ENCODE data around the gene SRRM5. TPM values are rescaled to one million over a fixed set of nuclear protein-coding genes. Genes with fewer than 3 reads are reported as not detected.

SRRM5 gene
- total RNA-seq, 5 donors from 2014 or later (not counting 1 experiment from before 2014, with no cell fraction given) = 0.55 to 1.6 (median 1.2) TPM

DNA sequence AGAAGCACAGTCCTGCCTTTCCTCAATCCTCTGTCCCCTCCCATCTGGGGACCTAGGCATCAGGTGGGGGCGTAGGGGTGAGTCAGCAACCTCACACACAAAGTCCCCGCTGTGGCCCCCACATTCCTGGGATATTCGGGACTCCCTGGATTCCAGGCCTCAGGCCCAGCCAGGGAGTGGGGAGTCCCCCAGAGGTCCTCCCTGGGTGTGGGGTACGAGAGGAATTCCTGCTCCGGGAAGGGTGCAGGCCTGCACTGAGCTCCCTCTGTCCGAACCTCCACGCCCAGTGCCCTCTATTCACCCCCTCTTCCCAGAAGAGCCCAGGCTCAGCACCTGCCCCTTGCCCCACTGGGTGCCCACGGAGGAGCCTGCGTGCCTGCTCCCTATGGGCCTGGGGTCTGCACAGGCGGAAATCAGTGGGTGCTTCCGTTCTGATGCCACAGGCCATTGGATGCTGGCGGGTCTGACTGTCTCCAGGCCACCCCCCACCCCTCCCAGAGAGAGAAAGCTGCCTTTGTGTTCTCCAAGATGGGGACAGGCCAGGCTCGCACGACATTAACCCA lies 24.3 kb downstream of the SRRM5 start:
- Mint-ChIP-seq H3K36me3 (no peaks in the 10 kb centered on the region), H3K4me3 (no peak overlapping the region), H3K27me3 (peaks cover 14 to 39% of the 10 kb centered on the region in 2 donors), H3K9me3 (no peaks in the 10 kb centered on the region), H3K27ac (no peak overlapping the region), H3K4me1 (peaks cover 9 to 16% (median 9%) of the 10 kb centered on the region in 3 donors)
- H3K4me3 ChIP-seq (ENCODE audit: control insufficient read depth in 1 of 2, extremely low read depth in 1 of 2, low read length in 1 of 2) = no peak overlapping the region
- no peaks in the 10 kb centered on the region for H3K36me3 ChIP-seq (ENCODE audit: control insufficient read depth in 2 of 2, extremely low read depth in 1 of 2, insufficient read depth in 1 of 2, low read length in 1 of 2)
- H3K9me3 ChIP-seq = no peaks in the 10 kb centered on the region
- ChIA-PET CTCF (no interaction called here), POLR2A (no interaction called here)
- H3K27me3 ChIP-seq (replicated peaks in 1 of 2; ENCODE audit: control insufficient read depth in 2 of 2, extremely low read depth in 1 of 2, insufficient read depth in 2 of 2, low read length in 1 of 2) = peaks cover 6 to 70% of the 10 kb centered on the region in 2 experiments
- no peak overlapping the region for H3K27ac ChIP-seq (ENCODE audit: low read length)
- DNase-seq = no peak
- 84% methylated on average over 8 of the region's 14 CpGs for WGBS (ENCODE audit: insufficient coverage)
- H3K4me1 ChIP-seq (ENCODE audit: control insufficient read depth in 1 of 2, extremely low read depth in 1 of 2, insufficient read depth in 2 of 2, low read length in 2 of 2) = peaks cover 9 to 20% of the 10 kb centered on the region in 2 experiments
- no peak for ATAC-seq (replicated peaks in 1 of 4)

DNA sequence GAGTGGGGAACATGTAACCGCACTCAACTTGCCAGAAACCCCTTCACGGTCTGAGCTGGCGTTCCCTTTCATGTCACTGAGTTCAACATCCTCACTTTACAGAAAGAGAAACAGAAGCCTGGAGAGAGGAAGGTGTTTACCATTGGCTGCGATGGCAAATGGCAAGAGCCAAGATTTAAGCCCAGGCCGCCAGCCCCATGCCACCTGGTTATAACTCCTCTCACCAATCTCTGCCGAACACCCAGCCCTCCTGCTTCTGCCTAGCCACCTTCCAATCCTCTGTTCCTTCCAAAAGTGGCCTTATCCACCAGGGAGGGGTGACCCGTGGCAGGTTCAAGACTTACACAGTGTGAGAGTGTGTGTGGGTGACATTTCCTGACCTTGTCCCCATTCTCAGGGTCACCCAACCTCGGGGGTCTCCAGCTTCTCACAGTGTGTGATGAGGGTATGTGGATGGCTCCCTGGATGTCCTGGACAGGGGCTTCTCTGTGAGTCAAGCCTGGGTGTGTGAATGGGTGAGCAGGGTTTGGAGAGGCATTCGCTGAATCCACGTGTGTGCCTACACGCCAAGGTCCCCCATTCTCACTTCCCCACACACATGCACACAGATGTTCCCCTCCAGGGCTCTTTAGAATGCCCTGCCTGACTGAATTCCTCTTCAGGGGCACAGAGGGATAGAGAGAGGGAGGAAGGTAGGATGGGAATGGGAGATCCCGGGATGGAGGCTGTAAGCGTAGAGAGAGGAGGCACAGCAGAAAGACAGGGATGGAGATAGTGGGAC lies 26.5 kb downstream of the SRRM5 start:
- peaks cover 9 to 20% of the 10 kb centered on the region in 2 experiments for H3K4me1 ChIP-seq (ENCODE audit: control insufficient read depth in 1 of 2, extremely low read depth in 1 of 2, insufficient read depth in 2 of 2, low read length in 2 of 2)
- ChIA-PET POLR2A (interaction anchor here in 1 of 2 donors (0.5 kb wide), 1 partner anchor 329 kb away, joined by 4 read pairs; no protein-coding TSS in a partner anchor), CTCF (no interaction called here)
- H3K27ac ChIP-seq (ENCODE audit: low read length) = no peak overlapping the region
- H3K4me3 ChIP-seq (ENCODE audit: control insufficient read depth in 1 of 2, extremely low read depth in 1 of 2, low read length in 1 of 2) = no peak overlapping the region
- H3K9me3 Mint-ChIP-seq = no peaks in the 10 kb centered on the region
- no peak for DNase-seq
- H3K36me3 ChIP-seq (ENCODE audit: control insufficient read depth in 2 of 2, extremely low read depth in 1 of 2, insufficient read depth in 1 of 2, low read length in 1 of 2) = no peaks in the 10 kb centered on the region
- no peak for ATAC-seq (replicated peaks in 1 of 4)
- H3K27ac Mint-ChIP-seq = no peak overlapping the region
- peaks cover 9 to 22% (median 9%) of the 10 kb centered on the region in 3 donors for H3K4me1 Mint-ChIP-seq
- no peaks in the 10 kb centered on the region for H3K9me3 ChIP-seq
- 95% methylated on average over 3 of the region's 13 CpGs for WGBS (ENCODE audit: insufficient coverage)
- H3K27me3 Mint-ChIP-seq = peaks cover 18 to 36% of the 10 kb centered on the region in 2 donors
- peaks cover 6 to 68% of the 10 kb centered on the region in 2 experiments for H3K27me3 ChIP-seq (replicated peaks in 1 of 2; ENCODE audit: control insufficient read depth in 2 of 2, extremely low read depth in 1 of 2, insufficient read depth in 2 of 2, low read length in 1 of 2)
- no peaks in the 10 kb centered on the region for H3K36me3 Mint-ChIP-seq
- H3K4me3 Mint-ChIP-seq = peak overlapping the region; percentile 70 to 89 (median 80)

DNA sequence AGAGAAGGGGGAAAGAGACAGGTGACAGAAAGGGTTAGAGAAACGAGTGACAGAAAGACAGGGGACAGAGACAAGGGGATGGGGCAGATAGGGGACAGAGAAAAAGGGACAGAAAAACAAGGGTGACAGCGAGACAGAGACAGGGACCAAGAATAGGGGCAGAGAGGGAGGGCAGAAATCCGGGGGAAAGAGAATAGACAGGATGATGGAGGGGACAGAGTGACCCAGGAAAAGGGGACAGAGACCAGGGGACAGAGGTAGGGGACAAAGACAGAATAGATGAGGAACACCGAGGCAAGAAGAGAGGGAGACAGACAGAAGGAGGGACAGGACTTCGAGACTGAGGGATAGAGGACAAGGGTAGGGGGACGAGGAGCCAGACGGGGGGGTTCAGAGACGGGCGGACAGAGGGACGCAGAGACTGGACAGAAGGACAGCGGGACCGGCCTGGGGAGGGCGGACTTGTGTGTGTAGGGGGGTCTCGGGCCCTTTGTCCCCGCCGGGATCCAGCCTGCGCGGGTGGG lies 27.2 kb downstream of the SRRM5 start:
- DNase-seq = no peak
- CTCF ChIA-PET = no interaction called here
- Histone ChIP-seq H3K27me3 (replicated peaks in 1 of 2; ENCODE audit: control insufficient read depth in 2 of 2, extremely low read depth in 1 of 2, insufficient read depth in 2 of 2, low read length in 1 of 2) (peaks cover 6 to 65% of the 10 kb centered on the region in 2 experiments), H3K4me1 (ENCODE audit: control insufficient read depth in 1 of 2, extremely low read depth in 1 of 2, insufficient read depth in 2 of 2, low read length in 2 of 2) (peaks cover 9 to 20% of the 10 kb centered on the region in 2 experiments), H3K4me3 (ENCODE audit: control insufficient read depth in 1 of 2, extremely low read depth in 1 of 2, low read length in 1 of 2) (peak overlapping the region; percentile 1 to 12), H3K36me3 (ENCODE audit: control insufficient read depth in 2 of 2, extremely low read depth in 1 of 2, insufficient read depth in 1 of 2, low read length in 1 of 2) (no peaks in the 10 kb centered on the region), H3K27ac (ENCODE audit: low read length) (no peak overlapping the region), H3K9me3 (no peaks in the 10 kb centered on the region)
- no peak for ATAC-seq (replicated peaks in 1 of 4)
- Mint-ChIP-seq H3K9me3 (no peaks in the 10 kb centered on the region), H3K4me3 (peak overlapping the region; percentile 70 to 89 (median 80)), H3K27me3 (peaks cover 18 to 36% of the 10 kb centered on the region in 2 donors), H3K27ac (no peak overlapping the region), H3K4me1 (peaks cover 9 to 22% (median 9%) of the 10 kb centered on the region in 3 donors), H3K36me3 (no peaks in the 10 kb centered on the region)
- 28% methylated on average over 18 of the region's 18 CpGs for WGBS (ENCODE audit: insufficient coverage)
- POLR2A ChIA-PET = interaction anchor here in 1 of 2 donors (0.6 kb wide), 1 partner anchor 139 kb away, joined by 3 read pairs; no protein-coding TSS in a partner anchor

DNA sequence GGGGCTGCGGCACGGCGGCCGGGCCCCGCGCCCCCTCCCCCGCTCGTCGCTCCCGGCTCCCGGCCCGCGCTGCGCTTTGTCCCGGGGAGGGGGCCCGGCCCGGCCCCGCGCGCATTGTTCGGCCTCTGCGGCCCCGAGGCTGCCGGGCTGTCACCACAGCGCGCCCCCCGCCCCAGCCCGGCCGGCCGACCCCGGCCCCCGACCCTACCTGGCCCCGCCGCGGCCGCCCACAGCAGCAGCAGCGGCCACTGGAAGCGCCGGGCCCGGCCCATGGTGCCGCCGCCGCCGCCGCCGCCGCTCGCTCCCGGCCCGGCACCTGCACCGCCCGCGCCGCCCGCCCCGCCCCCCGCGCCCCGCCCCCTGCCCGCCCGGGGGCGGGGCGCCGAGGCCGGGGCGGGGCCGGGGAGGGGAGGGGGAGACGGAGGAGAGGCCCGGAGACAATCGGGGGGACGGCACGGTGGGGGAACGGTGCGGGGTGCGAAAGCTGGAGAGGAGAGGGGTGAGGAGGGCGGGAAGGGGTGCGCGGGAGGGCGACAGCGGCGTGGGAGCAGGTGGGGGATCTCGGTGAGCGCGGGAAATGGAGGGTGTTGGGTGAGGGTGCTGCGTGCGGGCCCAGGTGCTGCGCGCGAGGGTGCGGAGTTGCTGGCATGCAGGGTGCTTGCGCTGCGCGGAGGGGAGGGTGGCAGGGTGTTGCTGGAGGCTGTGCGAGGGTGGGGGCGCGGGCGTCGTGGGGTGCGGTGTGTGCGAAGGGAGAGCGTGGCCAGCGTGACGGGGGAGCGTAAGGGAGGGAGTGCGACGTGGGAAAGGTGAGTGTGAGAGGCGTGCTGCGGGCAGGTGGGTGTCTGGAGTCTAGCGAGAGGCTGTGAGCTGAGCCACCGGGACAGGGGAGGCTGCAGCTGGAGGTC lies 27.9 kb downstream of the SRRM5 start, which contains the start of gene CADM4:
TSS of gene CADM4 (minus strand) at position 332 of the 905 bp plus-strand sequence. CDS start at position 272, 60 bp downstream.
- H3K36me3 Mint-ChIP-seq = no peaks in the 10 kb centered on the region
- peaks cover 9 to 22% (median 9%) of the 10 kb centered on the region in 3 donors for H3K4me1 Mint-ChIP-seq
- peaks cover 18 to 36% of the 10 kb centered on the region in 2 donors for H3K27me3 Mint-ChIP-seq
- CTCF ChIA-PET = interaction anchor here in 1 of 2 donors (0.5 kb wide), 2 partner anchors 22 to 207 kb away, joined by 4 to 5 read pairs; no protein-coding TSS in a partner anchor
- Histone ChIP-seq H3K36me3 (ENCODE audit: control insufficient read depth in 2 of 2, extremely low read depth in 1 of 2, insufficient read depth in 1 of 2, low read length in 1 of 2) (no peaks in the 10 kb centered on the region), H3K9me3 (no peaks in the 10 kb centered on the region), H3K4me3 (ENCODE audit: control insufficient read depth in 1 of 2, extremely low read depth in 1 of 2, low read length in 1 of 2) (peak within 1 kb of the TSS; percentile 54), H3K27ac (ENCODE audit: low read length) (no peak within 1 kb of the TSS), H3K27me3 (replicated peaks in 1 of 2; ENCODE audit: control insufficient read depth in 2 of 2, extremely low read depth in 1 of 2, insufficient read depth in 2 of 2, low read length in 1 of 2) (peaks cover 6 to 59% of the 10 kb centered on the region in 2 experiments), H3K4me1 (ENCODE audit: control insufficient read depth in 1 of 2, extremely low read depth in 1 of 2, insufficient read depth in 2 of 2, low read length in 2 of 2) (peaks cover 9 to 18% of the 10 kb centered on the region in 2 experiments)
- no peak within 1 kb of the TSS for H3K27ac Mint-ChIP-seq
- peak; percentile 86 to 92 (median 87) for ATAC-seq (replicated peaks in 1 of 4)
- DNase-seq = peak; percentile 20 to 69 (median 45)
- H3K4me3 Mint-ChIP-seq = peak within 1 kb of the TSS; percentile 76 to 89 (median 80)
- 3% methylated on average over 99 of the region's 110 CpGs for WGBS (ENCODE audit: insufficient coverage)
- no peaks in the 10 kb centered on the region for H3K9me3 Mint-ChIP-seq
- POLR2A ChIA-PET = interaction anchor here in 1 of 2 donors (0.6 kb wide), 1 partner anchor 140 kb away, joined by 3 read pairs; no protein-coding TSS in a partner anchor

DNA sequence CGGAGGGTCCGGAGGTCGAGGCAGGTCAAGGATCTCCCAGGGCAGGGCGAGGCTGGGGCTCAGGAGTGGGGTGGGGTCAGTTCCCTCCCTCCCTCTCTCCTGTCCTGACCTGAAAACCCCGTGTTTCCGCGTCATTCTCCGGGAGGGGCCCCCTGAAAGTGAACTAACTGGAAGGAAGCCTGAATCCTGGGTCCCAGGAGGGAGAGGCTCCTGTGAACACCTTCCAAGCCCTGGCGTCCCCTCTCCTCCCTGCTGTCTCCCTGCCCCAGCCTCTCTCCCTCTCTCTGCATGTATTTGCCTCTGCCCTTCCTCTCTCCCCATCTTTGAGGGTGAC lies 28.5 kb downstream of the SRRM5 start:
- Mint-ChIP-seq H3K9me3 (no peaks in the 10 kb centered on the region), H3K4me1 (peaks cover 9 to 22% (median 9%) of the 10 kb centered on the region in 3 donors), H3K4me3 (peak overlapping the region; percentile 76 to 79 (median 76)), H3K36me3 (no peaks in the 10 kb centered on the region), H3K27ac (no peak overlapping the region), H3K27me3 (peaks cover 18 to 36% of the 10 kb centered on the region in 2 donors)
- POLR2A ChIA-PET = no interaction called here
- Histone ChIP-seq H3K27ac (ENCODE audit: low read length) (no peak overlapping the region), H3K4me3 (ENCODE audit: control insufficient read depth in 1 of 2, extremely low read depth in 1 of 2, low read length in 1 of 2) (peak overlapping the region; percentile 54), H3K4me1 (ENCODE audit: control insufficient read depth in 1 of 2, extremely low read depth in 1 of 2, insufficient read depth in 2 of 2, low read length in 2 of 2) (peaks cover 9 to 15% of the 10 kb centered on the region in 2 experiments), H3K27me3 (replicated peaks in 1 of 2; ENCODE audit: control insufficient read depth in 2 of 2, extremely low read depth in 1 of 2, insufficient read depth in 2 of 2, low read length in 1 of 2) (peaks cover 6 to 52% of the 10 kb centered on the region in 2 experiments), H3K9me3 (no peaks in the 10 kb centered on the region), H3K36me3 (ENCODE audit: control insufficient read depth in 2 of 2, extremely low read depth in 1 of 2, insufficient read depth in 1 of 2, low read length in 1 of 2) (no peaks in the 10 kb centered on the region)
- DNase-seq (no peak), ATAC-seq (replicated peaks in 1 of 4) (no peak)
- 40% methylated on average over 1 of the region's 9 CpGs for WGBS (ENCODE audit: insufficient coverage)
- CTCF ChIA-PET = interaction anchor here in 1 of 2 donors (0.5 kb wide), 2 partner anchors 22 to 208 kb away, joined by 4 to 5 read pairs; no protein-coding TSS in a partner anchor
